Testis (tissue), 2 donors: ENCODE results near the gene TECPR2.

Source experiments
- POLR2A ChIP-seq: fragments of 450-650 bp; IDR thresholded peaks from one replicate; pipeline ENCODE4 v1.6.1; 2017; ENCODE audit warnings: antibody characterized with exemption, mild to moderate bottlenecking, moderate library complexity
- TF ChIP-seq, protein P1 (sequence below), 3 experiments: fragments of 450-650 bp in 2 of 3; fragments of 200-600 bp in 1 of 3; sonication (generic) in 1 of 3; IDR thresholded peaks; one replicate each; pipeline ENCODE4 v1.5.1; 2016 to 2019; ENCODE audit warnings: antibody characterized with exemption in 3 of 3, mild to moderate bottlenecking in 2 of 3, moderate library complexity in 1 of 3

DNA sequence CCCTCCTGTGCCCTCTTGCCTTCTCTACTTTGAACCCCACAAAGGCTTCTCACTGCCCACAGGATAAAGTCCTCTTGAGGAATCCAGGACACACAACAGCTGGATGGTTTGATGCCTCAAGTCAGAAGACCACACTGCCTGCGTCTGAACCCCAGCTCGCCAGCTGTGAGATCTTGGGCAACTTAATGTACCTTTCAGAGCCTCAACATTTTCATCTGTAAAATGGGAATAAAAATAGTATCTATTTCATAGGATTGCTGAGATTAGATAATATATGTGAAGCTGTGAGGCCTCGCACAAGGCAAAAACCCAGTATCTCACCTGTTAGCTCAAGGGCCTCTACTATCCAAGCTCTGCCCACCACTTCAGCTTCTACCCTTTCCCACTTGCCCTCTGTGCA, 2.4 kb upstream of the TECPR2 start:
- TF ChIP-seq, protein P1, sequence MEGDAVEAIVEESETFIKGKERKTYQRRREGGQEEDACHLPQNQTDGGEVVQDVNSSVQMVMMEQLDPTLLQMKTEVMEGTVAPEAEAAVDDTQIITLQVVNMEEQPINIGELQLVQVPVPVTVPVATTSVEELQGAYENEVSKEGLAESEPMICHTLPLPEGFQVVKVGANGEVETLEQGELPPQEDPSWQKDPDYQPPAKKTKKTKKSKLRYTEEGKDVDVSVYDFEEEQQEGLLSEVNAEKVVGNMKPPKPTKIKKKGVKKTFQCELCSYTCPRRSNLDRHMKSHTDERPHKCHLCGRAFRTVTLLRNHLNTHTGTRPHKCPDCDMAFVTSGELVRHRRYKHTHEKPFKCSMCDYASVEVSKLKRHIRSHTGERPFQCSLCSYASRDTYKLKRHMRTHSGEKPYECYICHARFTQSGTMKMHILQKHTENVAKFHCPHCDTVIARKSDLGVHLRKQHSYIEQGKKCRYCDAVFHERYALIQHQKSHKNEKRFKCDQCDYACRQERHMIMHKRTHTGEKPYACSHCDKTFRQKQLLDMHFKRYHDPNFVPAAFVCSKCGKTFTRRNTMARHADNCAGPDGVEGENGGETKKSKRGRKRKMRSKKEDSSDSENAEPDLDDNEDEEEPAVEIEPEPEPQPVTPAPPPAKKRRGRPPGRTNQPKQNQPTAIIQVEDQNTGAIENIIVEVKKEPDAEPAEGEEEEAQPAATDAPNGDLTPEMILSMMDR (IDR thresholded peaks at IDR 0.05): no peak
- no peak for TF ChIP-seq POLR2A
